ENCODE measurements around the gene KLHDC9. TPM values are rescaled to one million over a fixed set of nuclear protein-coding genes. Genes with fewer than 3 reads are reported as not detected.
"Not testable (repeated sequence)": the region's sequence is repeated elsewhere in the genome, so short reads cannot be mapped to it uniquely, and the experiment has no call there.

The KLHDC9 gene
- total RNA-seq, 1 donor from 2014 or later, result 10.7 TPM

- intact Hi-C loops (cut with DNase I), result no loop called here
- no peak for DNase-seq (ENCODE audit: low spot score)
Measured at GRCh38 chr1:161091093-161091492, 7.1 kb upstream of the KLHDC9 start.

GRCh38 chr1:161091796-161092507, 6.2 kb upstream of the KLHDC9 start:
- no peak for DNase-seq (ENCODE audit: low spot score)
- intact Hi-C loops (cut with DNase I), result no loop called here

GRCh38 chr1:161092621-161093028, 5.5 kb upstream of the KLHDC9 start:
- intact Hi-C loops (cut with DNase I), result no loop called here
- DNase-seq (ENCODE audit: low spot score), result no peak

- DNase-seq (ENCODE audit: low spot score), result no peak
- intact Hi-C loops (cut with DNase I), result no loop called here
Measured at GRCh38 chr1:161094481-161094880, 3.7 kb upstream of the KLHDC9 start.

GRCh38 chr1:161095230-161095629, 2.9 kb upstream of the KLHDC9 start:
- intact Hi-C loops (cut with DNase I), result loop anchor here (5.0 kb wide), 1 partner anchor 48 kb away; the partner anchor contains the start of gene USF1
- DNase-seq (ENCODE audit: low spot score), result no peak

- intact Hi-C loops (cut with DNase I), result loop anchor here (5.0 kb wide), 1 partner anchor 49 kb away; the partner anchor contains the start of gene USF1
- peak; percentile 2 for DNase-seq (ENCODE audit: low spot score)
Measured at GRCh38 chr1:161096015-161096414, 2.1 kb upstream of the KLHDC9 start.

- intact Hi-C loops (cut with DNase I), result loop anchor here (5.0 kb wide), 1 partner anchor 49 kb away; the partner anchor contains the start of gene USF1
Measured at GRCh38 chr1:161096530-161096929, 1.6 kb upstream of the KLHDC9 start.

GRCh38 chr1:161099090-161099802, 1.1 kb downstream of the KLHDC9 start:
- DNase-seq (ENCODE audit: low spot score), result peak; percentile 55
- intact Hi-C loops (cut with DNase I), result loop anchor here (2.0 to 5.0 kb wide), 2 partner anchors 52 to 102 kb away; partner anchors contain the start of gene USF1

More at GRCh38 chr1:161096530-161096929, 1.6 kb upstream of the KLHDC9 start:
- DNase-seq (ENCODE audit: low spot score), result peak; percentile 63

GRCh38 chr1:161100556-161100955, 2.4 kb downstream of the KLHDC9 start:
- peak; percentile 9 for DNase-seq (ENCODE audit: low spot score)
- intact Hi-C loops (cut with DNase I), result loop anchor here (5.0 kb wide), 1 partner anchor 373 kb away; no protein-coding TSS in a partner anchor

GRCh38 chr1:161106431-161106830, 8.3 kb downstream of the KLHDC9 start:
- no peak for DNase-seq (ENCODE audit: low spot score)
- intact Hi-C loops (cut with DNase I), result no loop called here

- no peak for DNase-seq (ENCODE audit: low spot score)
- intact Hi-C loops (cut with DNase I), result no loop called here
Measured at GRCh38 chr1:161111117-161111516, 13.0 kb downstream of the KLHDC9 start.

- no peak for DNase-seq (ENCODE audit: low spot score)
- intact Hi-C loops (cut with DNase I), result no loop called here
Measured at GRCh38 chr1:161111527-161111926, 13.4 kb downstream of the KLHDC9 start.

GRCh38 chr1:161113915-161114314, 15.8 kb downstream of the KLHDC9 start:
- intact Hi-C loops (cut with DNase I), result no loop called here
- DNase-seq (ENCODE audit: low spot score), result no peak

GRCh38 chr1:161114556-161114955, 16.4 kb downstream of the KLHDC9 start:
- no peak for DNase-seq (ENCODE audit: low spot score)
- intact Hi-C loops (cut with DNase I), result no loop called here

- no peak for DNase-seq (ENCODE audit: low spot score)
- intact Hi-C loops (cut with DNase I), result loop anchor here (5.0 kb wide), 1 partner anchor 37 kb away; the partner anchor contains the start of gene UFC1
Measured at GRCh38 chr1:161115132-161115711, 17.1 kb downstream of the KLHDC9 start.

GRCh38 chr1:161115961-161116360, 17.8 kb downstream of the KLHDC9 start:
- DNase-seq (ENCODE audit: low spot score), result not testable (repeated sequence)
- intact Hi-C loops (cut with DNase I), result loop anchor here (5.0 kb wide), 1 partner anchor 36 kb away; the partner anchor contains the start of gene UFC1

- peak; percentile 95 for DNase-seq (ENCODE audit: low spot score)
- intact Hi-C loops (cut with DNase I), result loop anchor here (2.0 to 5.0 kb wide), 2 partner anchors 15 to 34 kb away; partner anchors contain the start of genes DEDD and UFC1
Measured at GRCh38 chr1:161117759-161118581, 19.8 kb downstream of the KLHDC9 start, which contains the start of the genes NIT1 and PFDN2. Gene NIT1, plus strand, starts transcription at chr1:161118105. Its CDS starts 72 bp downstream, at chr1:161118177. Gene PFDN2, minus strand, starts transcription at chr1:161118037. Its CDS starts 11 bp downstream, at chr1:161118026.

- no peak for DNase-seq (ENCODE audit: low spot score)
- intact Hi-C loops (cut with DNase I), result loop anchor here (2.0 to 5.0 kb wide), 2 partner anchors 14 to 33 kb away; partner anchors contain the start of genes DEDD and UFC1
Measured at GRCh38 chr1:161119092-161119903, 21.1 kb downstream of the KLHDC9 start.
